ENCODE results near the gene GCNT1.
"Not testable (repeated sequence)": the region's sequence is repeated elsewhere in the genome, so short reads cannot be mapped to it uniquely, and the experiment has no call there.

GCNT1 gene

GRCh38 chr9:76466299-76466605 is 7.3 kb downstream of the GCNT1 start:
- no peak for TF ChIP-seq CTCF (IDR thresholded peaks at IDR 0.05; ENCODE audit: borderline replicate concordance, insufficient read depth, low read depth, low read length)

GRCh38 chr9:76474419-76474818 is 15.4 kb downstream of the GCNT1 start:
- no peak for TF ChIP-seq CTCF (IDR thresholded peaks at IDR 0.05; ENCODE audit: borderline replicate concordance, insufficient read depth, low read depth, low read length)

More at GRCh38 chr9:76466299-76466605, 7.3 kb downstream of the GCNT1 start:
- H3K4me3 ChIP-seq (ENCODE audit: low read depth, low read length): no peak overlapping the region

GRCh38 chr9:76475686-76476085 is 16.7 kb downstream of the GCNT1 start:
- no peak for TF ChIP-seq CTCF (IDR thresholded peaks at IDR 0.05; ENCODE audit: borderline replicate concordance, insufficient read depth, low read depth, low read length)
- H3K4me3 ChIP-seq (ENCODE audit: low read depth, low read length): no peak overlapping the region

More at GRCh38 chr9:76474419-76474818, 15.4 kb downstream of the GCNT1 start:
- no peak overlapping the region for H3K4me3 ChIP-seq (ENCODE audit: low read depth, low read length)

- not testable (repeated sequence) for H3K4me3 ChIP-seq (ENCODE audit: low read depth, low read length)
These were observed 18.8 kb downstream of the GCNT1 start for GRCh38 chr9:76477818-76478217.

GRCh38 chr9:76478226-76478625 is 19.2 kb downstream of the GCNT1 start:
- TF ChIP-seq CTCF (IDR thresholded peaks at IDR 0.05; ENCODE audit: borderline replicate concordance, insufficient read depth, low read depth, low read length): no peak
- H3K4me3 ChIP-seq (ENCODE audit: low read depth, low read length): no peak overlapping the region

- H3K4me3 ChIP-seq (ENCODE audit: low read depth, low read length): not testable (repeated sequence)
These were observed 20.4 kb downstream of the GCNT1 start for GRCh38 chr9:76479337-76479736.

- no peak for TF ChIP-seq CTCF (IDR thresholded peaks at IDR 0.05; ENCODE audit: borderline replicate concordance, insufficient read depth, low read depth, low read length)
- H3K4me3 ChIP-seq (ENCODE audit: low read depth, low read length): no peak overlapping the region
These were observed 27.2 kb downstream of the GCNT1 start for GRCh38 chr9:76486151-76486550.

GRCh38 chr9:76490249-76490990 is 31.4 kb downstream of the GCNT1 start:
- H3K4me3 ChIP-seq (ENCODE audit: low read depth, low read length): no peak overlapping the region
- no peak for TF ChIP-seq CTCF (IDR thresholded peaks at IDR 0.05; ENCODE audit: borderline replicate concordance, insufficient read depth, low read depth, low read length)

- not testable (repeated sequence) for H3K4me3 ChIP-seq (ENCODE audit: low read depth, low read length)
These were observed 32.1 kb downstream of the GCNT1 start for GRCh38 chr9:76491056-76491455.

- H3K4me3 ChIP-seq (ENCODE audit: low read depth, low read length): not testable (repeated sequence)
These were observed 34.5 kb downstream of the GCNT1 start for GRCh38 chr9:76493496-76493895.

Measured in GM12875 (cell line).